Spleen (tissue), 11 donors: ENCODE results near the gene NUDT14. TPM values are rescaled to one million over a fixed set of nuclear protein-coding genes. Genes with fewer than 3 reads are reported as not detected.

Experiments
- DNase-seq: peaks from one replicate; pipeline ENCODE4 v3.0.0-alpha.2; 2020
- H3K27ac ChIP-seq, 8 donors: fragments of 200-600 bp; sonication (generic) in 7 of 8; 1 replicate in 4 of 8; 2 replicates in 4 of 8; pipeline versions ENCODE4 v1.5.0 to v1.8.0; 2016 to 2021; ENCODE audit warnings: inconsistent platforms in 4 of 8, mild to moderate bottlenecking in 4 of 8, moderate library complexity in 1 of 8
- H3K27me3 ChIP-seq, 7 donors: fragments of 200-600 bp; sonication (generic) in 6 of 7; replicated peaks in 1 of 7; 1 replicate in 4 of 7; 2 replicates in 3 of 7; pipeline versions ENCODE4 v1.5.0 to v1.8.0; 2016 to 2021; ENCODE audit warnings: inconsistent platforms in 3 of 7, mild to moderate bottlenecking in 1 of 7
- H3K36me3 ChIP-seq, 6 donors: fragments of 200-600 bp; sonication (generic) in 5 of 6; 1 replicate in 4 of 6; 2 replicates in 2 of 6; pipeline versions ENCODE4 v1.5.0 to v1.8.0; 2016 to 2021; ENCODE audit warnings: inconsistent platforms in 2 of 6
- H3K4me1 ChIP-seq, 6 donors: fragments of 200-600 bp; sonication (generic) in 5 of 6; 1 replicate in 3 of 6; 2 replicates in 3 of 6; pipeline versions ENCODE4 v1.5.0 to v1.8.0; 2016 to 2021; ENCODE audit warnings: inconsistent platforms in 3 of 6
- H3K4me3 ChIP-seq, 8 donors: fragments of 200-600 bp; sonication (generic) in 7 of 8; 1 replicate in 4 of 8; 2 replicates in 4 of 8; pipeline versions ENCODE4 v1.5.0 to v1.8.0; 2016 to 2021; ENCODE audit warnings: inconsistent platforms in 4 of 8, mild to moderate bottlenecking in 4 of 8, moderate library complexity in 2 of 8
- H3K9me3 ChIP-seq, 8 donors: fragments of 200-600 bp; sonication (generic) in 7 of 8; 1 replicate in 4 of 8; 2 replicates in 4 of 8; pipeline versions ENCODE4 v1.5.0 to v1.8.0; 2016 to 2021; ENCODE audit warnings: inconsistent platforms in 4 of 8
- POLR2A ChIP-seq, 3 donors: fragments of 450-650 bp; IDR thresholded peaks; one replicate each; pipeline ENCODE4 v1.5.1; 2017; ENCODE audit warnings: antibody characterized with exemption in 3 of 3, mild to moderate bottlenecking in 1 of 3
- POLR2AphosphoS5 ChIP-seq, 3 donors: sonication (generic); formaldehyde crosslinking; IDR thresholded peaks; one replicate each; pipeline ENCODE4 v1.5.1; 2017; ENCODE audit warnings: antibody characterized with exemption in 3 of 3
- WGBS, 5 donors: extraction: QIAGEN DNeasy Blood & Tissue Kit in 3 of 5; methylation state at CpG; one replicate each; pipeline versions ENCODE4 v1.1.5 to v1.1.7; 2013 to 2018; 5-methylcytosine and 5-hydroxymethylcytosine counted together
- intact Hi-C: fragments of 100-400 bp; cut with DNase I; formaldehyde crosslinking; loops from one replicate; pipeline ENCODE4 v1.15.0; 2023; ENCODE audit warnings: low total_unique reads
- polyA plus RNA-seq, 3 donors: library from polyadenylated mRNA; stranded (reverse); fragments of 200-250 nt; gene quantifications; one replicate each; pipeline ENCODE4 v1.2.1, GENCODE V29; 2013
- total RNA-seq, 7 donors: library from RNA; depleted of rRNA in 3 of 7; stranded (reverse); fragments of >200 nt in 3 of 7; fragmentation: NEBNext Ultra II Directional in 4 of 7; extraction: Animal tissue kit (Norgen Biotek cat#: 25700) in 4 of 7; gene quantifications; one replicate each; pipeline versions ENCODE4 v1.1.0 to v1.2.1, GENCODE V29; 2016 to 2021
- TF ChIP-seq, protein P1 (sequence below), 11 experiments: fragments of 200-600 bp in 7 of 11; fragments of 450-650 bp in 4 of 11; sonication (generic) in 4 of 11; IDR thresholded peaks in 8 of 11; conservative IDR thresholded peaks in 3 of 11; 1 replicate in 7 of 11; 2 replicates in 4 of 11; pipeline versions ENCODE4 v1.4.0 to v1.8.0; 2016 to 2021; ENCODE audit warnings: antibody characterized with exemption in 11 of 11, inconsistent platforms in 4 of 11, mild to moderate bottlenecking in 1 of 11
- donor health status: healthy with polysubstance abuse.
- donor health status: DM: no; HTN: no; CAD: no; lungs with moderate emphysema.
- donor health status: DM: no; HTN: no; CAD: no.
- donor health status: Bipolar disorder and iron deficiency.
- donor health status: healthy.
- donor health status: DM: no; HTN: no; CAD: no.
- donor health status: DM: yes; HTN: yes; CAD: no.

Gene NUDT14
- total and polyA plus RNA-seq, 10 donors: 10.1 to 31.1 (median 21.5) TPM

DNA sequence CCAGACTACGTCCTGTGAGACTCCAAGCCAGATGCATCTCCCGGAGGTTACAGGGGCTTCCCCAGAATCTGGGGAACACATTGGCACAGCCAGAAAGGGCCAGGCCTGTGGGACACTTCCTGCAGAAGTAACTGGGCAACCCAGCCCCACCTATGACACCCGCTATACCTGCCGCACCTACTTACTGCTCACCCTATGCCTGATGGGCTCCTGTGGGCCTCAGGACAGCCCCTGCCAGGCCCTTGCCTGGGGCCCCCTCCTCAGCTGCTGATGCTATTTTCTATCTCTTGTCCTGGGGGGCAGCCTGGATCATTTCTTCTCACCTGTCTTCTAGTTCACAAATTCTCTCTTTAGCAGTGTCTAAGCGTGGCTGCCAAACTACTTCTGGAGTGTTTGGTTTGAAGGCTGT, 41.3 kb downstream of the NUDT14 start:
- Histone ChIP-seq H3K4me1 (no peaks in the 10 kb centered on the region), H3K27me3 (peaks cover 0 to 12% (median 0%) of the 10 kb centered on the region in 7 donors), H3K4me3 (no peak overlapping the region), H3K27ac (no peak overlapping the region), H3K9me3 (peaks cover 0 to 31% (median 22%) of the 10 kb centered on the region in 8 donors), H3K36me3 (no peaks in the 10 kb centered on the region)
- TF ChIP-seq, protein P1, sequence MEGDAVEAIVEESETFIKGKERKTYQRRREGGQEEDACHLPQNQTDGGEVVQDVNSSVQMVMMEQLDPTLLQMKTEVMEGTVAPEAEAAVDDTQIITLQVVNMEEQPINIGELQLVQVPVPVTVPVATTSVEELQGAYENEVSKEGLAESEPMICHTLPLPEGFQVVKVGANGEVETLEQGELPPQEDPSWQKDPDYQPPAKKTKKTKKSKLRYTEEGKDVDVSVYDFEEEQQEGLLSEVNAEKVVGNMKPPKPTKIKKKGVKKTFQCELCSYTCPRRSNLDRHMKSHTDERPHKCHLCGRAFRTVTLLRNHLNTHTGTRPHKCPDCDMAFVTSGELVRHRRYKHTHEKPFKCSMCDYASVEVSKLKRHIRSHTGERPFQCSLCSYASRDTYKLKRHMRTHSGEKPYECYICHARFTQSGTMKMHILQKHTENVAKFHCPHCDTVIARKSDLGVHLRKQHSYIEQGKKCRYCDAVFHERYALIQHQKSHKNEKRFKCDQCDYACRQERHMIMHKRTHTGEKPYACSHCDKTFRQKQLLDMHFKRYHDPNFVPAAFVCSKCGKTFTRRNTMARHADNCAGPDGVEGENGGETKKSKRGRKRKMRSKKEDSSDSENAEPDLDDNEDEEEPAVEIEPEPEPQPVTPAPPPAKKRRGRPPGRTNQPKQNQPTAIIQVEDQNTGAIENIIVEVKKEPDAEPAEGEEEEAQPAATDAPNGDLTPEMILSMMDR (IDR thresholded peaks at IDR 0.05 in 8 of 11, conservative IDR thresholded peaks at IDR 0.05 in 3 of 11): no peak
- TF ChIP-seq POLR2A (IDR thresholded peaks at IDR 0.05) (no peak), POLR2AphosphoS5 (IDR thresholded peaks at IDR 0.05) (no peak)
- WGBS, 5 donors: 93 to 99% (median 98%) methylated on average over 5 of the region's 5 CpGs
- peak; percentile 25 for DNase-seq
- intact Hi-C loops: no loop called here

DNA sequence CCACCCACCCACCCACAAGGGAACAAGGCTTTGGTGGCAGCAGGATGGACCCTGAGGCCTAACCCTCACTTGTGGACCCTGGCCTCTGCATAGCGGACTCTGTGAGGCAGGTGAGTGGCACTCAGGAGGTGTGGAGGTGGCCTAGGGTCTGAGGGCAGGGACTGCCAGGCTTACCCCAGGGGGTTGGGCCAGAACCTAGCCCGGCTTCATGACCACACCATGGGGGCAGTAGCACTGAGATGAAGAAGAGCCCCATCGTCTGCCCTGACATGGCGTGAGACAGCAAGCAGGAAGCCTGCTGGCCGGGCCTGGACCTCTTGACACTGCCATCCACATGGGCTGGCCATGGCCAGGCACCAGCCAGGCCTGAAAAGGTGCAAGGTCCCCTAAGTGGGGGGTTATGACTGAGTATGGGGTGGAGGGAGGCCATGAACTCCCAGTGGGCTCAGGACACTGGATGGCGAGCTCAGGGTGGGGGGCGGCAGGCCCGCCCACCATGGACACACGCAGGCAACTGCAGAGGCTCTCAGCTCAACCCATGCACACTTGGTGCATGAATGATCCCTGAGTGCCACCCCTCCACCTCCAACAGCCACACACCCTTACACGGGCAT, 41.8 kb downstream of the NUDT14 start:
- Histone ChIP-seq H3K27me3 (peaks cover 0 to 15% (median 0%) of the 10 kb centered on the region in 7 donors), H3K27ac (no peak overlapping the region), H3K4me3 (no peak overlapping the region), H3K4me1 (no peaks in the 10 kb centered on the region), H3K9me3 (peaks cover 0 to 31% (median 22%) of the 10 kb centered on the region in 8 donors), H3K36me3 (no peaks in the 10 kb centered on the region)
- intact Hi-C loops: no loop called here
- TF ChIP-seq POLR2A (IDR thresholded peaks at IDR 0.05) (no peak), POLR2AphosphoS5 (IDR thresholded peaks at IDR 0.05) (no peak)
- TF ChIP-seq, protein P1 (IDR thresholded peaks at IDR 0.05 in 8 of 11, conservative IDR thresholded peaks at IDR 0.05 in 3 of 11): no peak
- peak; percentile 48 for DNase-seq
- WGBS, 5 donors: 71 to 90% (median 83%) methylated on average over 7 to 10 of the region's 10 CpGs

DNA sequence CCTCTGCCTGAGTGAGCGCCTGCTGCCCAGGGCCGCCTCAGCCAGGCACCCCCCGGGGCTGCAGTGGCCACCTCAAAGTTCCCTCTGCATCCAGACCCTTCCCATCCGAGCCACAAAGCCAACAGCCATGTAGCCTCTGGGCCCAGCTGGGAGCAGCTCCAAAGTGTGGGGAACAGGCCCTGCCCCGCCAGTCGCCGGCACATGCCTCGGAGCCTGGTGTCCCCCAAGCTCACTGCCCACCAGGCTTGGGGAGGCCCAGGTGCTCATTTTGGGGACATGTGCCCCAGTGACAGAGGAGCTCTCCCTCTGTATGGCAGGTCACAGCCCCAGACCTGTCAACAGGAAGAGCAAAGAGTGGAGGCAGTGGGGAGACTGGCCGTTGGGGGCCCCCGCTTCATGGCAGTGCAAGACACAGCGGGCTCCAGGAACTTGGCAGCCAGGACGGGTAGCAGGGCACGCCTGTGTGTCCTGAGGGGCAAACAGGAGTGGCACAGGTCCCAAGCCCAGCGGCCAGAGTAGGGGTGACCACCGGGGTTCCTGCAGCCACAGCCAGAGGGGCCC, 42.5 kb downstream of the NUDT14 start:
- TF ChIP-seq POLR2AphosphoS5 (IDR thresholded peaks at IDR 0.05): no peak
- TF ChIP-seq POLR2A (IDR thresholded peaks at IDR 0.05): no peak
- TF ChIP-seq, protein P1 (IDR thresholded peaks at IDR 0.05 in 8 of 11, conservative IDR thresholded peaks at IDR 0.05 in 3 of 11): no peak
- Histone ChIP-seq H3K4me1 (no peaks in the 10 kb centered on the region), H3K4me3 (no peak overlapping the region), H3K27ac (no peak overlapping the region), H3K36me3 (no peaks in the 10 kb centered on the region), H3K9me3 (peaks cover 0 to 31% (median 22%) of the 10 kb centered on the region in 8 donors), H3K27me3 (peaks cover 0 to 15% (median 0%) of the 10 kb centered on the region in 7 donors)
- intact Hi-C loops: no loop called here
- 92 to 95% (median 93%) methylated on average over 3 to 15 of the region's 15 CpGs for WGBS, 5 donors
- peak; percentile 54 for DNase-seq

DNA sequence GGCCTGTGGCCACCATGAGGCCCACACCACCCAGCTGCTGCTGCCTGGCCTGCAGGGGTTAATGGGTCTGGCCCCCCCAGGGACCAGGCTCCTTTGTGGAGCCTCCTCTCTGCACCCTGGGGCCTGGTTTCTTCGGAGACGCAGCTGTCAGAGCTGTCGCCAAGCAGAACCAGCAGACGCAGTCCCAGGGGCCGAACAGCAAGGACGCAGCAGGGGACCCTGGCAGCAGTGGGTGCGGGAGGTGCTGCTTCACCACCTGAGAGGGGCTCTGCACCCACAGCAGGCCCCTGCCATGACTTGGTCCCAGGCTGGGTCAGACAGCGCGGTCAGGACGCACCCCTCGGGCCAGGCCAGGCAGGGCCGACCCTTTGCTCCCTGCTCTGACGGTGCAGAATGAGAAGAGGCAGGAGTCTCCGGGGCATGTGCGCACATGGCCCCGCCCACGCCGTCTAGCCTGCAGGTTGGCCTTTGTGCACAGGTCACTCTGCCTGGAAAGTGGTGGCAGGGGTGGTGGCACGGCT, 43.0 kb downstream of the NUDT14 start:
- DNase-seq: peak; percentile 52
- H3K4me3 ChIP-seq: no peak overlapping the region
- peaks cover 0 to 15% (median 0%) of the 10 kb centered on the region in 7 donors for H3K27me3 ChIP-seq
- intact Hi-C loops: no loop called here
- no peaks in the 10 kb centered on the region for H3K36me3 ChIP-seq
- no peak overlapping the region for H3K27ac ChIP-seq
- H3K4me1 ChIP-seq: no peaks in the 10 kb centered on the region
- 87 to 94% (median 92%) methylated on average over 8 to 19 of the region's 19 CpGs for WGBS, 5 donors
- peaks cover 0 to 31% (median 22%) of the 10 kb centered on the region in 8 donors for H3K9me3 ChIP-seq
- TF ChIP-seq, protein P1 (IDR thresholded peaks at IDR 0.05 in 8 of 11, conservative IDR thresholded peaks at IDR 0.05 in 3 of 11): no peak
- no peak for TF ChIP-seq POLR2A (IDR thresholded peaks at IDR 0.05)
- no peak for TF ChIP-seq POLR2AphosphoS5 (IDR thresholded peaks at IDR 0.05)
